Caco-2 (cell line): ENCODE data around the gene HMCN2. TPM values are rescaled to one million over a fixed set of nuclear protein-coding genes. Genes with fewer than 3 reads are reported as not detected.

Source experiments
- BruUV-seq: library from RNA; stranded (reverse); fragments of 400-500 nt; replicated peaks from 2 replicates; lab custom pipeline; 2021; lab: Mats Ljungman, UMichigan
- CTCF ChIA-PET: fragments of 300-600 bp; sonication (Branson Sonifier 250); formaldehyde crosslinking; loops from one replicate; lab custom pipeline; 2022; ENCODE audit warnings: antibody characterized with exemption; lab: Charles Lee
- POLR2A ChIA-PET: fragments of 300-600 bp; sonication (Branson Sonifier 250); formaldehyde crosslinking; loops from one replicate; lab custom pipeline; 2022; ENCODE audit warnings: antibody characterized with exemption; lab: Charles Lee
- DNase-seq, 2 experiments: peaks; one replicate each; pipeline versions ENCODE4 v3.0.0 to v3.0.0-alpha.2; 2020 to 2022
- H3K27me3 ChIP-seq: replicated peaks from 2 replicates; pipeline ENCODE4 v1.6.0; 2011; ENCODE audit warnings: low read length; ENCODE audit not compliant: control insufficient read depth, insufficient read depth
- H3K36me3 ChIP-seq: 2 replicates; pipeline ENCODE4 v1.5.1; 2011; ENCODE audit warnings: low read length; ENCODE audit not compliant: control insufficient read depth, insufficient read depth
- H3K4me1 ChIP-seq: fragments of 250-450 bp; sonication (Bioruptor Pico); 2 replicates; pipeline ENCODE4 v1.5.1; 2020; ENCODE audit warnings: mild to moderate bottlenecking
- H3K4me3 ChIP-seq: 2 replicates; pipeline ENCODE4 v1.5.1; 2011; ENCODE audit warnings: low read depth, mild to moderate bottlenecking, control low read depth, low read length
- H3K9me3 ChIP-seq: fragments of 250-450 bp; sonication (Bioruptor Pico); 2 replicates; pipeline ENCODE4 v1.5.1; 2020; ENCODE audit warnings: mild to moderate bottlenecking, moderate library complexity
- H3K27ac Mint-ChIP-seq: one replicate; pipeline ENCODE4 v1.8.0; 2022; ENCODE audit warnings: mixed read lengths; ENCODE audit not compliant: unreplicated experiment
- H3K27me3 Mint-ChIP-seq: one replicate; pipeline ENCODE4 v1.8.0; 2022; ENCODE audit warnings: mixed read lengths; ENCODE audit not compliant: insufficient read depth, unreplicated experiment
- H3K36me3 Mint-ChIP-seq: one replicate; pipeline ENCODE4 v1.8.0; 2022; ENCODE audit warnings: mild to moderate bottlenecking, mixed read lengths; ENCODE audit not compliant: insufficient read depth, unreplicated experiment
- H3K4me1 Mint-ChIP-seq: one replicate; pipeline ENCODE4 v1.8.0; 2022; ENCODE audit warnings: low read depth, mixed read lengths; ENCODE audit not compliant: unreplicated experiment
- H3K4me3 Mint-ChIP-seq: one replicate; pipeline ENCODE4 v1.8.0; 2022; ENCODE audit warnings: mild to moderate bottlenecking, moderate library complexity, mixed read lengths; ENCODE audit not compliant: unreplicated experiment
- H3K9me3 Mint-ChIP-seq: one replicate; pipeline ENCODE4 v1.8.0; 2022; ENCODE audit warnings: mixed read lengths; ENCODE audit not compliant: unreplicated experiment
- CTCF ChIP-seq, 2 experiments: fragments of 200-600 bp in 1 of 2; IDR thresholded peaks; 1 replicate in 1 of 2; 2 replicates in 1 of 2; pipeline versions ENCODE4 v1.5.1 to v1.8.0; 2011 to 2022; ENCODE audit warnings: antibody characterized with exemption in 1 of 2, control low read depth in 1 of 2, inconsistent platforms in 1 of 2, low read depth in 1 of 2, low read length in 1 of 2, mild to moderate bottlenecking in 1 of 2, moderate library complexity in 1 of 2; ENCODE audit not compliant: insufficient read depth in 1 of 2, severe bottlenecking in 1 of 2, unreplicated experiment in 1 of 2
- intact Hi-C: fragments of 100-400 bp; cut with micrococcal nuclease; formaldehyde crosslinking; loops from one replicate; pipeline ENCODE4 v1.10.0; 2022; ENCODE audit not compliant: unreplicated experiment
- total RNA-seq: library from RNA; stranded (reverse); gene quantifications from 2 replicates; pipeline ENCODE4 v1.2.3, GENCODE V29; 2022

HMCN2 gene
- total RNA-seq, 1 experiment from 2014 or later, result 0.41 TPM

- H3K27ac Mint-ChIP-seq, result no peak overlapping the region
- ChIA-PET CTCF (no interaction called here), POLR2A (no interaction called here)
- Histone ChIP-seq H3K4me3 (no peak overlapping the region), H3K4me1 (no peaks in the 10 kb centered on the region), H3K36me3 (no peaks in the 10 kb centered on the region), H3K27me3 (no peaks in the 10 kb centered on the region), H3K9me3 (no peaks in the 10 kb centered on the region)
- no peak for TF ChIP-seq CTCF (IDR thresholded peaks at IDR 0.05; ENCODE audit: insufficient read depth in 1 of 2, low read depth in 1 of 2, low read length in 1 of 2, severe bottlenecking in 1 of 2, unreplicated experiment in 1 of 2)
- no TSS peak for BruUV-seq
- H3K9me3 Mint-ChIP-seq, result no peaks in the 10 kb centered on the region
- no peak for DNase-seq
- intact Hi-C loops, result no loop called here
- no peak overlapping the region for H3K4me3 Mint-ChIP-seq
- H3K36me3 Mint-ChIP-seq, result no peaks in the 10 kb centered on the region
- peaks cover 14% of the 10 kb centered on the region for H3K27me3 Mint-ChIP-seq
- H3K4me1 Mint-ChIP-seq, result peaks cover 6% of the 10 kb centered on the region
These were observed 5.9 kb downstream of the HMCN2 start for GRCh38 chr9:130271473-130271872.

GRCh38 chr9:130275156-130275555 lies 9.6 kb downstream of the HMCN2 start:
- BruUV-seq, result no TSS peak
- no peak for DNase-seq

GRCh38 chr9:130276121-130276520 lies 10.6 kb downstream of the HMCN2 start:
- ChIA-PET POLR2A (no interaction called here), CTCF (interaction anchor here (0.6 kb wide), 1 partner anchor 699 kb away, joined by 3 read pairs; no protein-coding TSS in a partner anchor)
- DNase-seq, result no peak
- Histone ChIP-seq H3K9me3 (no peaks in the 10 kb centered on the region), H3K36me3 (no peaks in the 10 kb centered on the region), H3K4me3 (no peak overlapping the region), H3K27me3 (no peaks in the 10 kb centered on the region), H3K4me1 (no peaks in the 10 kb centered on the region)
- no peaks in the 10 kb centered on the region for H3K4me1 Mint-ChIP-seq
- BruUV-seq, result no TSS peak
- peaks cover 11% of the 10 kb centered on the region for H3K27me3 Mint-ChIP-seq
- no peaks in the 10 kb centered on the region for H3K9me3 Mint-ChIP-seq
- intact Hi-C loops, result no loop called here
- no peaks in the 10 kb centered on the region for H3K36me3 Mint-ChIP-seq
- H3K4me3 Mint-ChIP-seq, result no peak overlapping the region
- H3K27ac Mint-ChIP-seq, result no peak overlapping the region
- TF ChIP-seq CTCF (IDR thresholded peaks at IDR 0.05; ENCODE audit: insufficient read depth in 1 of 2, low read depth in 1 of 2, low read length in 1 of 2, severe bottlenecking in 1 of 2, unreplicated experiment in 1 of 2), result no peak

More at GRCh38 chr9:130275156-130275555, 9.6 kb downstream of the HMCN2 start:
- Histone ChIP-seq H3K27me3 (no peaks in the 10 kb centered on the region), H3K36me3 (no peaks in the 10 kb centered on the region), H3K4me3 (no peak overlapping the region), H3K9me3 (no peaks in the 10 kb centered on the region), H3K4me1 (no peaks in the 10 kb centered on the region)
- ChIA-PET CTCF (no interaction called here), POLR2A (no interaction called here)
- Mint-ChIP-seq H3K9me3 (no peaks in the 10 kb centered on the region), H3K36me3 (no peaks in the 10 kb centered on the region), H3K27ac (no peak overlapping the region), H3K4me3 (no peak overlapping the region), H3K27me3 (peaks cover 9% of the 10 kb centered on the region), H3K4me1 (no peaks in the 10 kb centered on the region)
- TF ChIP-seq CTCF (IDR thresholded peaks at IDR 0.05; ENCODE audit: insufficient read depth in 1 of 2, low read depth in 1 of 2, low read length in 1 of 2, severe bottlenecking in 1 of 2, unreplicated experiment in 1 of 2), result no peak
- intact Hi-C loops, result no loop called here
